HUES64 (cell line): ENCODE measurements around the gene BLOC1S1.

ENCODE experiments used
- H3K27ac ChIP-seq: 2 replicates; pipeline ENCODE4 v1.7.0; 2013; ENCODE audit warnings: low read depth, low read length, inconsistent platforms
- H3K27me3 ChIP-seq: 2 replicates; pipeline ENCODE4 v1.6.1; 2013; ENCODE audit warnings: mild to moderate bottlenecking, low read length; ENCODE audit not compliant: insufficient read depth
- H3K36me3 ChIP-seq: 2 replicates; pipeline ENCODE4 v1.6.1; 2013; ENCODE audit warnings: mild to moderate bottlenecking, low read length; ENCODE audit not compliant: insufficient read depth
- H3K4me1 ChIP-seq: 2 replicates; pipeline ENCODE4 v1.6.1; 2013; ENCODE audit warnings: mild to moderate bottlenecking, low read length, moderate library complexity; ENCODE audit not compliant: insufficient read depth
- H3K4me3 ChIP-seq: 2 replicates; pipeline ENCODE4 v1.5.1; 2013; ENCODE audit warnings: mild to moderate bottlenecking, low read length, moderate library complexity
- H3K9ac ChIP-seq: 2 replicates; pipeline ENCODE4 v1.6.1; 2013; ENCODE audit warnings: mild to moderate bottlenecking, low read depth, low read length
- H3K9me3 ChIP-seq: 2 replicates; pipeline ENCODE4 v1.6.1; 2013; ENCODE audit warnings: low read depth, low read length; ENCODE audit not compliant: insufficient read depth
- WGBS: fragments of 150-250, 120-280 bp; methylation state at CpG from one replicate; pipeline ENCODE4 v1.1.7; 2013; ENCODE audit warnings: missing lambda C conversion rate; 5-methylcytosine and 5-hydroxymethylcytosine counted together

The BLOC1S1 gene

GRCh38 chr12:55741931-55742680 is 26.3 kb downstream of the BLOC1S1 start:
- peak overlapping the region; percentile 28; the same call in 1 of the 2 replicates for H3K9ac ChIP-seq
- peak overlapping the region; percentile 58 for H3K4me3 ChIP-seq
- no peaks in the 10 kb centered on the region for H3K27me3 ChIP-seq
- peaks cover 4% of the 10 kb centered on the region; the same call in 1 of the 2 replicates for H3K36me3 ChIP-seq
- H3K27ac ChIP-seq = 0 out of 2 replicates have a peak overlapping the region, but pooled peaks have one; percentile 10
- 50% methylated on average over 3 of the region's 3 CpGs for WGBS
- no peaks in the 10 kb centered on the region for H3K9me3 ChIP-seq
- H3K4me1 ChIP-seq = peaks cover 27% of the 10 kb centered on the region

DNA sequence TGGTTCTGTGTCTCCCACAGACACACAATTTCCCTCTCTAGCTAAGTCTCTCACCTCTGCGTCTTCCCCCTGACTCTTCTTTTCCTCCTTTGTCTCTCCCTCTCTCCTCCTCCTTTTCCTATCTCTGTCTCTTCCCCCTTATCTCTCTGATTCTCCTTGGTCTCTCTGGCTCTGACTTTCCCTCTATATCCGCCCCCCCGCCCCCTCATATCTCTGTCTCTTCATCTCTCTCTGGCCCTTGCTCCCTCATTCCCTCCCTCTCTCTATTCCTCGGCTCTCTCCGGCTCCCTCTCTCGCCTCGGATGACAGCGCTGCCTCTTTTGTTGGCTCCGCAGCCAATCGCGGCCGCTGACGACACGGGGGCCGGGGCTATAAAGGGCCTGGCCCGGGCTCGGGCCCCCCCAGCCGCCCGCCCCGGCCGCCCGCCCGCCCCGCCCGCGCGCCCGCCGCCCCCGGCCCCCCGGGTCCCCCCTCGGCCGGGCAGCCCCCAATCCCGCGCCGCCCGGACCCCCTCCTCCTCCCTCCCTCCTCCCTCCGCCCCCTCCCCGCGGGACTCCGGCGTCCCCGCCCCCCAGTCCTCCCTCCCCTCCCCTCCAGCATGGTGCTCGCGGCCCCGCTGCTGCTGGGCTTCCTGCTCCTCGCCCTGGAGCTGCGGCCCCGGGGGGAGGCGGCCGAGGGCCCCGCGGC is 27.0 kb downstream of the BLOC1S1 start, which contains the start of gene GDF11:
Gene GDF11, plus strand, starts transcription at position 404 of the 687 bp plus-strand sequence. Its CDS starts 195 bp downstream, at position 599.
- Histone ChIP-seq H3K9me3 (no peaks in the 10 kb centered on the region), H3K27ac (peak within 1 kb of the TSS; percentile 78; the same call in 1 of the 2 replicates), H3K9ac (peak within 1 kb of the TSS; percentile 87), H3K27me3 (no peaks in the 10 kb centered on the region), H3K36me3 (peaks cover 9% of the 10 kb centered on the region), H3K4me1 (peaks cover 30% of the 10 kb centered on the region), H3K4me3 (peak within 1 kb of the TSS; percentile 94)
- WGBS = under 1% methylated on average over 24 of the region's 53 CpGs

GRCh38 chr12:55743406-55744339 is 27.8 kb downstream of the BLOC1S1 start:
- Histone ChIP-seq H3K27ac (peak overlapping the region; percentile 78; the same call in 1 of the 2 replicates), H3K27me3 (no peaks in the 10 kb centered on the region), H3K4me1 (peaks cover 37% of the 10 kb centered on the region), H3K9me3 (no peaks in the 10 kb centered on the region), H3K4me3 (peak overlapping the region; percentile 94), H3K36me3 (peaks cover 17% of the 10 kb centered on the region), H3K9ac (peak overlapping the region; percentile 87)
- under 1% methylated on average over 73 of the region's 73 CpGs for WGBS

DNA sequence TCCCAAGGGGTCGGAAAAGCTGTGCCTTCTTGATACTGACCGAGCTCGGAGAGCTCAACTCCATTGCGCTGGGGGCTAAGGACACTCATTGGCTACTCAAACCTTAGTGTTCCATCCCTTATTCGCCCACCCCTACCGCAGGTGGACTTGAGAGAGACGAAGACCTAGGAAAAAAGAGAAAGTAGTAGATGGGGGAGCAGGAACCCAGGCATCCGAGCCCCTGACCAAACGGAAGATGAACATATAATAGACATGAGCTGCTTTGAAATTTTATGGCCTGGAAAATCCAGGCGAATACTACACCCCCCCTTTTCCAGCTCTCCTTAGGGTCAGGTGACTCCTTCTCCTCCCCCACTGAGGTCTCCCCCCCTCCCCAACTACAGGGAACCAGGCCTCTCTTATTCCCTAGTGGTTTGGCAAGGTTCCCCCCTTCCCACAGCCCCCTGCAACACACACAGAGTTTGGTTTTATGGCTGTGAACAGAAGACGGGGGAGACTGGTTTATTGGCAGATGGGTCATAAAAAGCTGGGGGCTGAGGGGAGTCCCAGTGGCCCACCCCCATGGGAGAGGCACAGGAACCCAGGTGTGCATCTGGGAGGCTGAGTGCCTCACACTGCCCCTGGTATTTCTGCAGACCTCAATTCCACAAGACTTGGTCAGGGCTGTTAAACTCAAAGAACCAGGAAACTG is 28.6 kb downstream of the BLOC1S1 start:
- Histone ChIP-seq H3K27me3 (no peaks in the 10 kb centered on the region), H3K4me1 (peaks cover 42% of the 10 kb centered on the region), H3K27ac (peak overlapping the region; percentile 78; the same call in 1 of the 2 replicates), H3K4me3 (peak overlapping the region; percentile 94), H3K9me3 (no peaks in the 10 kb centered on the region), H3K36me3 (peaks cover 25% of the 10 kb centered on the region), H3K9ac (peak overlapping the region; percentile 87)
- under 1% methylated on average over 9 of the region's 11 CpGs for WGBS

GRCh38 chr12:55745361-55746173 is 29.7 kb downstream of the BLOC1S1 start:
- Histone ChIP-seq H3K27me3 (no peaks in the 10 kb centered on the region), H3K27ac (peak overlapping the region; percentile 78), H3K9me3 (no peaks in the 10 kb centered on the region), H3K4me1 (peaks cover 47% of the 10 kb centered on the region), H3K4me3 (peak overlapping the region; percentile 94), H3K36me3 (peaks cover 36% of the 10 kb centered on the region), H3K9ac (peak overlapping the region; percentile 87)
- WGBS = 1% methylated on average over 10 of the region's 13 CpGs

GRCh38 chr12:55746174-55746912 is 30.5 kb downstream of the BLOC1S1 start:
- H3K4me1 ChIP-seq = peaks cover 52% of the 10 kb centered on the region
- H3K27ac ChIP-seq = peak overlapping the region; percentile 78
- peak overlapping the region; percentile 55 for H3K9ac ChIP-seq
- peaks cover 44% of the 10 kb centered on the region for H3K36me3 ChIP-seq
- no peaks in the 10 kb centered on the region for H3K27me3 ChIP-seq
- no peaks in the 10 kb centered on the region for H3K9me3 ChIP-seq
- H3K4me3 ChIP-seq = peak overlapping the region; percentile 94
- WGBS = 21% methylated on average over 3 of the region's 3 CpGs

- Histone ChIP-seq H3K36me3 (peaks cover 49% of the 10 kb centered on the region), H3K9me3 (no peaks in the 10 kb centered on the region), H3K9ac (peak overlapping the region; percentile 55; the same call in 1 of the 2 replicates), H3K4me1 (peaks cover 48% of the 10 kb centered on the region), H3K27ac (peak overlapping the region; percentile 78; the same call in 1 of the 2 replicates), H3K27me3 (no peaks in the 10 kb centered on the region), H3K4me3 (peak overlapping the region; percentile 94)
These were observed 31.0 kb downstream of the BLOC1S1 start for GRCh38 chr12:55746913-55747231.

DNA sequence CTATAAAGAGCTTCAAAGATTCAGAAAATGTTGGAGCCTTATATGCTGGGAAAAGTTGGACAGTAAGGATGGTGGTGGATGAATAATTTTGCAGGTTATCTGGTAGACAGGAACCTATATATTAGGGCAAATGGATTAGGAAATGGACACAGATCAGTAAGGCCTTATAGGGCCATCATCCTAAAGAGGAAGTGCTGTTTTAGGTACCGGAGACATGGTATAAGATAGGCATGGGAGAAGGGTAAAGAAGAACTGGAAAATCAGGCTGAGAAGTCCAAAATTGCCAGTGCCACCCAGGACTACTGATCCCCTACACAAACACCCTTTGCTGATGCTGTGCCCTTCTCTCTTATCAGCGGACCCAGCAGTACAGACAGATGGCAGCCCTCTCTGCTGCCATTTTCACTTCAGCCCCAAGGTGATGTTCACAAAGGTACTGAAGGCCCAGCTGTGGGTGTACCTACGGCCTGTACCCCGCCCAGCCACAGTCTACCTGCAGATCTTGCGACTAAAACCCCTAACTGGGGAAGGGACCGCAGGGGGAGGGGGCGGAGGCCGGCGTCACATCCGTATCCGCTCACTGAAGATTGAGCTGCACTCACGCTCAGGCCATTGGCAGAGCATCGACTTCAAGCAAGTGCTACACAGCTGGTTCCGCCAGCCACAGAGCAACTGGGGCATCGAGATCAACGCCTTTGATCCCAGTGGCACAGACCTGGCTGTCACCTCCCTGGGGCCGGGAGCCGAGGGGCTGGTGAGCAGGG is 32.6 kb downstream of the BLOC1S1 start:
- no peak overlapping the region for H3K9ac ChIP-seq
- peaks cover 45% of the 10 kb centered on the region for H3K4me1 ChIP-seq
- H3K27me3 ChIP-seq = no peaks in the 10 kb centered on the region
- H3K27ac ChIP-seq = no peak overlapping the region
- H3K9me3 ChIP-seq = no peaks in the 10 kb centered on the region
- H3K4me3 ChIP-seq = no peak overlapping the region
- WGBS = 93% methylated on average over 18 of the region's 18 CpGs
- H3K36me3 ChIP-seq = peaks cover 63% of the 10 kb centered on the region

DNA sequence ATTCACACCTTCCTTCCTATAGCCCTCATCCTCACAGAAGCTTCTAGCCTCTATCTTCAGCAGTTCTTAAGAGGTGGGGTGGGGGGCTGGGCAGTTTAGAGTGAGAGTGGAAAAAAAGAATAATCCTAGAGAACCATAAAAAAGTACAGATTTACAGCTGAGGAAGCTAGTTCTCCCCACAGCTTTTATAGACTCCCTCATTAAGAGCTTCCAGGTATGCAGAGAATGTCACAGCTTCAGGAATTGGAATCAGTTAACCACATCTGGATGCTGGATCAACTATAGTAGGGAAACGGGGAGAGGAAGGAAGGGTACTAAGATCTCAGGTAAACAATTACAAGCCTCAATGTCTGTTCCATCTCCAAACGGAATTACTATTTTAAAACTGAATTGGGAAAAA is 39.4 kb downstream of the BLOC1S1 start:
- H3K9me3 ChIP-seq = no peaks in the 10 kb centered on the region; the same call in 1 of the 2 replicates
- H3K4me3 ChIP-seq = no peak overlapping the region
- H3K4me1 ChIP-seq = peaks cover 18% of the 10 kb centered on the region
- no peaks in the 10 kb centered on the region for H3K27me3 ChIP-seq
- no peak overlapping the region for H3K27ac ChIP-seq
- no peak overlapping the region for H3K9ac ChIP-seq
- H3K36me3 ChIP-seq = peaks cover 94% of the 10 kb centered on the region
- 93% methylated on average over 2 of the region's 2 CpGs for WGBS
